AG08395 (cell line): ENCODE data around the gene ARHGEF10L.

Source experiments
- DNase-seq: peaks from one replicate; pipeline ENCODE4 v3.0.0; 2012; ENCODE audit warnings: mixed read lengths, low spot score

Gene ARHGEF10L

DNA sequence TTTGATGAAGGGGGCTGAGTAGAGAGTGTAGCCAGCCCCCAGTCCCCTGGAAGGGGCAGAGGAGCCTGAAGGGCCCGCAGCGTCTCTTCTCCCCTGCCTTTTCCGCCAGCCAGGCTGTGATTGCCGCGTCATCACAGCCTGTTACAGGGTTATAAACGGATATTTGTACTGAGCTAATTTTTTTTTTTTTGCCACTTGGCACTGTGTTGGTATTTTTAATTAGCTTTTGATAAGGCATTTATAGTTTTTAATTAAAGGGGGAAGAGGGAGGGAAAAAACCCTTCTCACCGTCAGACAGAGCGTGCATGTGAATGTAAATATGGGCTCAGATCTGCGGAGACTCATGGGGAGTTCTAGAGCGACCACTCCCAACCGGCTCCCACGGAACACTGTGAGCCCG is 117.9 kb downstream of the ARHGEF10L start:
- no peak for DNase-seq

DNA sequence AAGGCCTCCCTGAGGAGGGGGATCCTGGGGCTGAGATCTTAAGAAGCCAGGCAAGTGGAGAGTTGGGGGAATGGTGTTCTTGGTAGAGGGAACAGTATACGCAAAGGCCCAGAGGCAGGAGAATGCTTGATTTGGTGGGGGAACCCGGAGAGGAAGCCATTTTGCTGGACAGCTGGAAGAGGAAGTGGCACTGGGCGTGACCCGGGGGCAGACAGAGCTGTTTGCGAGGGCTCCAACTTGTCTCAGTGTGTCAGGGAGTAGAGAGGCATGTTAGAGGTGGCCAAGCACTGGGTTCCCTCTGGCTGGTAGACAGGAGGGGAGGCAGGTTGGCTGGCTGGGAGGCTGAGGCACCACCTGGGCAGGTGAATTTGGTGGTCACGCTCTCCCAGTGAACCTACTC is 119.3 kb downstream of the ARHGEF10L start:
- DNase-seq = no peak

DNA sequence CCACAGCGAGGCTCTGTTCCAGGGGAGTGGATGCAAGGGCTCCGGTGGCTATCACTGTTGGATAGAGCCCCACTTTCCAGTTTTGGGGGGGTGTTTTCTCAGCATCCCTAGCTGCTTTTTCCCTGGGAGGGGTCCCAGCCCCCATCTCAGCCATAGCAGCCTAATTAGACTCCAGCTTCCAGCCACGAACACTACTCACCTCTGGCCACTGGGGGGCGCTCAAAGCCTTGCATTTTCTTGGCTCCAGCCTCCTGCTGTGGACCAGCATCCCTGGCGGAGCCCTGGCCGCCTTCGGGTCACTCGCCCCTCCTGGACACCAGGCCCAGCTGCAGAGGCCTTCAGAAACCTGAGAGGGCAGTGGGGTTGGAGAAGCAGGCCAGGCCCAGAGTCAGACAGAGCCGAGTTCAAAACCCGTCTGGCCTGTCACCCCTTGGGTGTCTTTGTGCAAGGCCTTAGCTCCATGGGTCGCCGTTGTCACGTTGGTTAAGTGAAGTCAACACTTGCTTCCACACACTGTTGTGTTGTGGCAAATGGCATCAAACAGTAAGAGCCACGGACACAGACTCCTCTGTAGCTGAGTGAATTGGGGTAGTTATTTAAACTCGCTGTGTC is 122.2 kb downstream of the ARHGEF10L start:
- DNase-seq = peak; percentile 80

DNA sequence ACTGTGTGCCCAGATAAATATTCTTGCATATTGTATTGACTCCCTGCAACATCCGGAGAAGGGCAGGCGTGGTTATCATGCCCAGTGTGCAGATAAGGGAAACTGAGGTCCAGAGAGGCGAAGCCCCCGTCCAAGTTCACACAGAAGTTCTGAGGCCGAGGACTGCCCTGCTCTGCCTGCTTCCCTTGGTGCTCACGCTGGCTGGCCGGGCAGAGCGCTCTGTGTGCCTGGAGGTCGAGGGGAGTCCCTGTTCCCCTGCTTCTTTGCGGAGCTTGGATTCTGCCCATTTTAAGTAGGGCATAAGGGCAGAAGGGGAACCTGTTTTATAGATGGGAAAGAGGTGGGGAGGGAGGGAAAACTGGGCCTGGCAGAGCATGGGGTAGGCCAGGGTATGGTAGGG is 122.8 kb downstream of the ARHGEF10L start:
- no peak for DNase-seq

DNA sequence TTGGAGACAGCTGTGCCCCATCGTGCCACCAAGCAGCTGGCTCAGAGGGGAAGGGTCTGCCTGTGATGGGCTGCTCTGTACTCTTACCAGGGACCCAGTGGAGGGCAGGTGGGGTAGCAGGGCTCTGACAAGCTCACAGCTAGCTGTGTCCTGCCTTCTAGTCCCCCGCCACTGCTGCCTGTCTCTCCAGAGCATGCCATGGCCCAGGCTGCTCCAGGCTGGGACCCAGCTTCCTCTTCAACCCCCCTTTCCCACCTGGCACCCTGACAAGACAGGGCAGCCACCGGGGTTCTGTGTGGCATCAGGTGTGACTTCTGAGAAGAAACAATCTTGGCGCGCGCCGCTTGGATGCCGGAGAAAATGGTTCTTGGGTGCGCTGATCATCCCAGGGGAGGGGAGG is 123.3 kb downstream of the ARHGEF10L start:
- DNase-seq = no peak

DNA sequence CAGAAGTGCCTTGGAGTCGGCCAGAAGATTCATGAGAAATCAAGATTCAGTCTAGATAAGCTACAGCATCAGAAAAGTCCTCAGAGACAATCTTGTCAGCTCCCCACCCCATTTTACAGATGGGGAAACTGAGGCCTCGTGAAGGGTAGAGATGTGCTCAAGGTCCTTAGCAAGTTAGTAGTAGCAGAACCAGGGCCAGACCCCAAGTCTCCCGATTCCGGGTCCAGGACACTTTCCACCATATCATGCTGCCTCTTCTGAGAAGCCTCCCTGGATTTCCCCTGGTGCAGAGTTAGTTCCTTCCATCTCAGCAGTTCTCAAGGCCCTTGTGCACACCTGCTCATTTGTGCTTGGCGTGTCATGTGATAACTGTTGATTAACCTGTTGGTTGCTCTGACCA is 124.1 kb downstream of the ARHGEF10L start:
- no peak for DNase-seq

DNA sequence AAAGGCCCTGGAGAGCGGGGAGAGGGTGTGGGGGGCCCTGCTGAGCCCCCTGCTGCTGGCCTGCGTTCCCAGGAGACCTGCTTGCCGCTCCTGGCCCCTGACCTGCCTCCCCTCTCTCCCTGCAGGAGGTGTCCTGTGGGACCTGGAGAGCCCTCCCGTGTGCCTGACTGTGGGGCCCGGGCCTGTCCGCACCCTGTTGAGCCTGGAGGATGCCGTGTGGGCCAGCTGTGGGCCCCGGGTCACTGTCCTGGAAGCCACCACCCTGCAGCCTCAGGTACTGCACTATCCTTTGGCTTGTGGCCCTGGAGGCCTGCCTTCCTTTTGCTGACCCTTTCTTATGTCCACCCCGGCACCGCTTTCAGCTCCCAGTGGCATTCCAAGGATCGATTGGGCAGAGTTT is 124.8 kb downstream of the ARHGEF10L start:
- DNase-seq = no peak

DNA sequence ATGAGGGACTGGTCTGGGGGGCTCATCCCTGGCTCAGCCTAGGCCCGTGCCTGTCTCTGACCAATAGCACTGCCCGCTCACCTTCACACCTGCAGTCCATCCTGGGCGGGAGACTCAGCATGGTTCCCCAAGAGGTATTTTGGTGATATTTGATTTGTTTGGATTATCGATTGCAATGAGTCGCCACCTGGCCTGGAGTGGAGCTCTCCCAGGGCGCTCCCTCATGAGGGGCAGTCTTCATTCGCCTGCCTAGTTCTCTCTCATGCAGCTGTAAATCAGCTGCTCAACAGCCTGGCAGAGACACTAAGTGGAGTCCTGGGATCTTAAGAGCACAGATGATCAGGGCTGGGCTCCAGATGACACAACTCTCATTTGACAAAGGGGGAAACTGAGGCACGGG is 125.6 kb downstream of the ARHGEF10L start:
- DNase-seq = no peak

DNA sequence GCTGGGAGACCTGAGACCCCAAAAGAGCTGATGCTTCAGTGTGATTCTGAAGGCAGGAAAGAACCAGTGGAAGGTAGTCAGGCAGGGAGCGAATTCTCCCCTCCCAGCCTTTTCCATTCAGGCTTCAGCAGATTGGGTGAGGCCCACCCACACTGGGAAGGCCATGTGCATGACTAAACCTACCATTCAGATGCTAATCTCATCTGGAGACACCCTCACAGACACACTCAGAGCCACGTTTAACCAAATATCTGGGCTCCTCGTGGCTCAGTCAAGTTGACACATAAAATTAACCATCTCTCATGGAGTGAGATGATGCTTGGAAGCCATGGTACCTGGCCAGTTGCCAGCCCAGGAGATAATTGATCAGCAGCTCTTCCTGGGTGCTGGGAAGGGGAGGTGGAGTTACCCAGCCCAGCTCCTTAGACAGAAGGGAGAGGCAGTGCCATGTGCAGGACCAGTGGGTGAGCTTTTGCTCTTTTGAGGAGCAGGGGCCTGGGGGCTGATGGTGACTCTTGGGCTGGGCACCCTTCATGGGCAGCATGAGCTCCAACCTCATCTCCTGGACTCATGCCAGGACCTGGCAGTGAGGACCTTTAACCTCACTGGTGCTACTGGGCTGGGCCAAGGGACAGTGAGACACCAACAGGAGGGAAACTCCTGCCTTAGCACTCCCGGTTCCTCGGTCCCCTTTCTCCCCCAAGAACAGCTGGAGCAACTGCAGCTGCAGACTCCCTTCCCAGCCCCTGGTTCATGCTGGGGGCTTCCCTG is 126.6 kb downstream of the ARHGEF10L start:
- peak; percentile 13 for DNase-seq

DNA sequence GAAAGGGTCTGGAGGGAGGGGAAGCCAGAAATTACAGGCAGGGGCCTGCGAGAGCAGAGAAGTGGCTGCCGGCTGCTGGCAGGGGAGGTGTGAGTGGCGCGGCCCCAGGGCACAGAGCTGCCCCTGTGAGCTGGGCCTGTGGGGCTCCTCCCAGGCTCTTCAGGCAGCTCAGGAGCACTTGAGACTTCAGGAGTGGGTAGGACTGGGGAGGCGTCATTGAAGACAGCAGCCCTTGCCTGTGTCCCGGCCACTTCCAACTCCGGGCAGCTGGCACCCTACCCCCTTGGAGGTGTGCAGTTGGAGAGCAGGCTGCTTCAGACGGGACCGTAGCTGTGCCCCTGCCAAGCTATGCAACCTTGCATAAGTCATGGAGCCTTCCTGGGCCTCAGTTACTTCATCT is 128.1 kb downstream of the ARHGEF10L start:
- no peak for DNase-seq

DNA sequence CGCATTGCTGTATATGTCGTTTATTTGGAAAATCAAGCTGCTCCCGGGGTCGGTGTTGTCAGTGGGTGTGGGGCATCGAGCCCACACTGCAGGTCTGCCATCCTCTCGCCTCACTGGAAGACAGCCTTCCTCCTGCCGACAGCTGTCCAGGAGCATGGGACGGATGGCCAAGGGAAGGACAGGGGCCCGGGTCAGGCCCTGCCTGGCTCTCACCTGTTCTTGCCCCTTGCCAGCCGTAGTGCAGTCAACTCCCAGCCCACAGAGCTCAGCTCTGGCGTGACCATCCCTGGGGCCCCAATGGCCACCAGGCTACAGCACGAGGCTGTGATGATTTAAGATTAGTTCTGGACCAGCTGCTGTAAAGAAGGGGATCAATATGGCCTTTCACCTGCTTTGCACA is 128.7 kb downstream of the ARHGEF10L start:
- no peak for DNase-seq

DNA sequence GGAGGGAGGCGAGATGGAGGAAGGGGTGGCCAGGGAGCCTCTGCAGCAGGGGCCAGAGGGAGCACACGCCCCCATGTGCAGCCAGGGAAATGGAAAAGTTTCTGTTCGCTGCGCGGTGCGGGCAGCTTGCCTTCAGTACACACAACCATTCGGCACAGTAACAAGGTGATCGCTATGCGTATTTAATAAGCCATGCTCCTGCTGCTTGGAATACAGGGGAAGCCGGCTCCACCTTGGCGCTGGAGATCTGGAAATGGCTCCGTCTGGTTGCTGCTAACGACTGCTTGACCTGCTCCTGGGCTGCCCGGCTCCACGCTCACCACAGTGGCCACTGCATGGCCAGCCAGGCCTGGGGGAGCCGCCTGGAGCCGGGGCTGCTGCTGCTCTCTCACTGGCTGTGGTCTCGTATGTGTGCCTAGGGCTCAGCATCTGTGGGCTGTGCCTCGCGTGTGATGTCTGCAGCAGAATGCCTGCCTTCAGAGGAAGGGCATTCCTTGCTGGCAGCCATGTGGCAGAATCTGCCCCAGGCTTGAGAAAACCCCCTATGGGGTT is 129.2 kb downstream of the ARHGEF10L start:
- DNase-seq = no peak

DNA sequence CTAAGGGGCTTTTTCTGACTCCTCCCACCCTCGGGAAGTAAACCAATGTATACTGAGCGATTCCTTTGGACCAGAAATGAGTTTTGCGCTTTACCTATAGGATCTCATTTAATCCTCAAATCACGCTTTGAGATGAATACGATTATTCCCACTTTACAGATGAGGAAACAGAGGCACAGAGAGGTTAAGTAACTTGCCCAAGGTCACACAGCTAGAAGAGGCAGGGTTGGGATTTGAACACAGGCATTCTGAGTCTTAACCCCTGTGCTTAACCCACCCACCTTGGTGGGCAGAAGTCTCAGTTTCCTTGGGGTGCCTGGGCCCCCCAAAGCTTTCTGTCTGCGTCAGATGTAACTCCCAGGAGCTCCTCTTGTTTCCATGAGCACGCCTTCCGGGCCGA is 129.8 kb downstream of the ARHGEF10L start:
- no peak for DNase-seq

DNA sequence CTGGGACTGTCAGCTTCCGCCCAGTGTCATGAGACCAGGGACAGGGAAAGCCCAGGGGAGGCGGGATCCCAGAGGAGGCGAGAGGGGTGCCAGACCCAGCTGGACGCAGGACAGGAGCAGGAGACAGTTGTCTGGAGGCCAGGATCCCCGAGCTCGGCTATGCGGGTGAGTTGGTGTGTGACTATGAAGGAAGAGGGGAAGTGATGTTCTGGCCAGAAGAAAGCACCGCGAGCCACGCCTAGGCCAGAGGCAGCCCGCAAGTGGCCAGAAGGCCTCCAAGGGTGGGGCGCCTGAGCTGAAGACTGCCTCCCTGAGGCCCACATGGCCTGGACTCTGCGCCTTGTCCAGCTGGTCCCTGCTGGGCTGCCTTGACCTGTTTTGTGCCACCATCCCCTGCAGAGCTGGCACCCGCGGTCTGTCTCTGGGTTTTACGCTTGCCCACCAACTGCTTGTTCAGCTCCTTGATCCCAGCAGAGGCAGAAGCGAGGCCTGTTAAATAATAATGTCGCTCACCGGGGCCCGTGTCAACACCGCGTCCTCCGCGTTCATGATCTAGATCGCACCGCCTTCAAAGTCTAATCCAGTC is 130.5 kb downstream of the ARHGEF10L start:
- DNase-seq = no peak

DNA sequence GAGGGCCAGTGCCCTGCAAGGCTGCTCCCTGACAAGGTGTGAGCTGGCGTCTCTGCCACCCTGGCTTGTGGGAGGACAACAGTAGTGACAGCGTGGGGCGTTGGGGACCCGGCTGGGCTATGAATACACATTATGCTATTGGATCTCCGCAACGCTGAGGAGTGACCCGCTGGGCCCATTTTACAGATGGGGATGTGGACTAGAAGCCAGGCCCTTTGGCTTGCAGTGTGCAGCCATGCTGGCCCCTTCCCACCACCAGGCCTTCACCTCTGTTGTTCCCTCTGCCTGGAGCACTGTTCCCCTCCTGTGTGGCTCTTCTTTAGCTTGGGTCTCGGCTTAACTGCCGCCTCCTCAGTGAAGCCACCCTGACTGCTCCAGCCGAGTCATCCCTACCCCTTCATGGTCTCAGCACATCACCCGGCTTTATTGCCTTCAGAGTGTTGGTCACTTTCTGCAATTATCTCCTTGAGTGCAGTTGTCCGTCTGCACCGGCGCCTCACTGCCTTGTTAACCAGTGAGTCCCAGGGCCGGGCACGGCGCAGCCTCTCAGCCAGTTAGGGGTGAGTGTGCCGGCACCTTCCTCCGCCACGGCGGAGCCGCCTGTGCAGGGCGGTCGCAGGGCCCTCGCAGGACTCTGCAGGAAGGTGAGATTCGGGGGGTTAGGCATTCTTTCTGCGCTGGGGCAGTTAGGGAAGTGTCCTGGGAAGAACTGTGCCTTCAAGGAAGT is 131.3 kb downstream of the ARHGEF10L start:
- DNase-seq = no peak

DNA sequence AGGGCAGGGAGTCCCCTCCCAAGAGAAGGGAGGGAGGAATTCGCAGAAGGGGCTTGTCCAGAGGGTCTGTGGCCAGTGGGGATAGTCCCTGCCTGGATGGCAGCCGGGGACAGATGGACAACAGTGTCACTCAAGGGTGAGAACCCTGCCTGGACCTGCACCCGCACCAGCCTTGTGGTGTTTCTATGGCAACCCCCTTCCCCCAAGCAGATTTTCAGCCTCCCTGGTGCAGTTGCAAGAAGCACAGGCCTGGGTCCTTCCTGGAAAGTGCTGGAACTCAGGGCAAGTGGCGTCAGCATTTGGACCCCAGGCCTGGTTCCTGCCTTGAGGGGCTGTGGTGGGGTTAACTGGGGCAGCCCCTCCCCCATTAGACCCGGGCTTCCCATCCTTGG is 131.8 kb downstream of the ARHGEF10L start:
- no peak for DNase-seq

DNA sequence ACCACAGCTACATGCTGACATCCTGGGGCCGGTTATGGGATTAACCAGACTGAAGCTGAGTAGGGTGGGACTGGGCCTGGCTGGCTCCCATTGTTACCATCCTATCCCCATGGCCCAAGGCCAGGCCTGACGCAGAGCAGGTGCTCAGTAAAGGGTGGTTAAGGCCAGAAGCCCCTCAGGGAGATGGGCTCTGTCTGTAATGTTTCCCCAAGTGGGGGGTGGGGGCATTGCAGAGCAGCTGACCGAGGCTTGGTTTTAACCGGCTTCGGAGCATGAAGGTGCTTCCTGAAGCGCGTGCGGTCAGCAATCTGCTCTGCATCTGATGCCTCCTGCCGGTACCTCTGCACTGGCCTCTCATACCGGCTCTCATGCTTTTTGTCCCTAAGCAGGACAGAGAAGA is 132.2 kb downstream of the ARHGEF10L start:
- no peak for DNase-seq

DNA sequence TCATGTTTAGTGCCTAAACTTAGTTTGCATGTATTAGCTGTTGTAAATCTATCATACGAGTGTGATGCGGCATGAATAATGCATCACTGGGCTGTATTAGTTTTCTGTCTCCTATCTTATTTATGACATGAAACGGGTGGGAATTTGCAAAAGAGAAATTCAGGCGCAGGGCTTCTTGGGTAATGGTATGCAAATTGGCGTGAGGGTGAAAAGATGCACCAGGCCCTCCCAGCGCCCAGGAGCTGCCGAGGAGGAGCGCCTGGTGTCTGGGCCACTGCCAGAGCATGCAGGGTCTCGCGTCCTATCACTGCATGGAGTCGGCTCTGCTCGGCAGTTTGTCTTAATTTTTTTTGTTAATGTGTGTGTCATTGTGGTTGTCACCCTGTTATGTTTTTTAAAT is 132.7 kb downstream of the ARHGEF10L start:
- DNase-seq = no peak

DNA sequence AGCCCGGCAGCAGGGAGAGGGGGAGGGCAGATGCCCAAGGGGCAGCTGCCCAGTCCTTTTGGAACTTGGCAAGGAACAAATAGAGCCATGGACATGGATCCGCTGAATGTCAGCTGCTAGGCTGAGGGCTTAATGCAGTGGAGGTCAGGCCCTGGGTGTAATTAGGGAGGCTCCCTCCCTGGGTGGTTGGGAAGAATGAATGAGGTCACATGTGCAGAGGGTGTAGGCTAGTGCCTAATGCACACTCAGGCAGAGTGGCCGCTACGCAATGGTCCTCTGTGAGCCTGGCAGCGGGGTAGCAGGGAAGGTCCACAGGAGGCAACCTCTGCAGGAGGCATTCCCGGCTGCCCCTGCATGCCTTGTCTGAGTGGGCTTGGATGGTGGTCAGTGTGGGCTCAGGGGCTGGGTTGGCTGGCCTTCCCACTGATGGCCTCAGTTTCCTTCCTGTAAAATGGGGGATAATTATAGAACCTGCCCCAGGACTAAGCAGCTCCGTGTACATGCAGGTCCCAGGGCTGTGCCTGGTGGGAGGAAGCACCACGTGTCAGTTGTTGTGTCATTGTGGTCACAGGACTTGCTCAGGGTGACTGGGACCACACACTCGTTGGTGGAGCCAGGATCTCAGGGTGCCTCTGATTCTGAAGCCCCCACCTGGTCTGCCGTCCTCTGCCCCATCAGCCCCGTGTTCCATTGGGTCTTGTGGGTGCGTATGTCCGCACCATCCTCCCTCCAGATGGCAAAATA is 134.0 kb downstream of the ARHGEF10L start:
- peak; percentile 16 for DNase-seq

DNA sequence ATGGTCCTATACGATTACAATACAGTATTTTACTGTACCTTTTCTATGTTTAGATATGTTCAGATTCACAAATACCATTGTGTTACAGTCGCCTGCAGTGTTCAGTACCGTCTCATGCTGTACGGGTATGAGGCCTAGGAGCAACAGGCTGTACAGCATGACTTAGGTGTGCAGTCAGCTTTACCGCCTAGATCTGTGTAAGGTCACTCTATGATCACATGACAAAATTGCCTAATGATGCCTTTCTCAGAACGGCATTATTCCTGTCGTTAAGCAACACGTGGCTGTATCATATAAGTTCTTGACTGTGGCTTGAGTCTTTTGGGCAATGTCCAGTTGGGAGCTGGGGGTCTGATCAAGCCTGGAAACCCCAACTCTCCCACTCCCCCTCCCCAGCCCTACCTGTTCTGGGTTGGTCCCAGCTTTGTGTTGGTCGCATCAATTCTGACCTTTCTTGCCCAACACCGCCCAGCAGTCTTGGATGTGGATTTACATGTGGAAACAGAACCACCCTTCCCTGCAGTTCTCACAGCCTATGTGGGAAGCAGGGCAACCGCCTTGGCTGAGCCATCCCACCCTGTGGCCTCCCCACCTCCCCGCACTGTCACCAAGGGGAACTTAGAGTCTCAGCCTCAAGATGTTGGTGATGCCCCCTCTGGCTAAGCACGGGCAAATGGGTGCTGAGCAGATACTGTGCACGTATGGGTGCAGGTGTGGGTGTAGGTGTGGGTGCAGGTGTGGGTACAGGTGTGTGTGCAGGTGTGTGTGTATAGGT is 135.4 kb downstream of the ARHGEF10L start:
- peak; percentile 13 for DNase-seq

DNA sequence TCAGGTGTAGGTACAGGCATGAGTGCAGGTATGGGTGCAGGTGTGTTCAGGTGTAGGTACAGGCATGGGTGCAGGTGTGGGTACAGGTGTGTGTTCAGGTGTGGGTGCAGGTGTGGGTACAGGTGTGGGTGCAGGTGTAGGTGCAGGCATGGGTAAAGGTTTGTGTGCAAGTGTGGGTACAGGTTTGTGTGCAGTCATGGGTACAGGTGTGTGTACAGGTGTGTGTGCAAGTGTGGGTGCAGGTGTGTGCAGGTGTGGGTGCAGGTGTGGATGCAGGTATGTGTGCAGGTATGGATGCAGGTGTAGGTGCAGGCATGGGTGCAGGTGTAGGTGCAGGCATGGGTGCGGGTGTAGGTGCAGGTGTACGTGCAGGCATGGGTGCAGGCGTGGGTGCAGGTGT is 136.2 kb downstream of the ARHGEF10L start:
- no peak for DNase-seq
